K562 (cell line): ENCODE measurements around the gene COPA. TPM values are rescaled to one million over a fixed set of nuclear protein-coding genes. Genes with fewer than 3 reads are reported as not detected.
A peak's percentile ranks its signal among the peaks of the same experiment; 100 is the strongest.

Experiments
- CAMTA2 ChIP-seq: fragments of 250-450 bp; sonication (Bioruptor Pico); conservative IDR thresholded peaks from 2 replicates; pipeline ENCODE4 v1.5.1; 2022
- COPS2 ChIP-seq: fragments of 450-650 bp; conservative IDR thresholded peaks from 2 replicates; pipeline ENCODE4 v1.6.1; 2016; ENCODE audit warnings: mild to moderate bottlenecking, moderate library complexity
- DACH1 ChIP-seq: fragments of 450-650 bp; IDR thresholded peaks from 2 replicates; pipeline ENCODE4 v1.6.1; 2018; ENCODE audit not compliant: partially characterized antibody
- HNRNPL ChIP-seq: fragments of 200-400 bp; formaldehyde crosslinking; IDR thresholded peaks from 2 replicates; pipeline ENCODE4 v1.6.1; 2017; ENCODE audit warnings: low read depth, mild to moderate bottlenecking, low read length
- MYNN ChIP-seq, 2 experiments: sonication (generic); formaldehyde crosslinking in 1 of 2; IDR thresholded peaks; 2 replicates each; pipeline versions ENCODE4 v1.5.0 to v1.6.1; 2016 to 2020; ENCODE audit warnings: antibody characterized with exemption in 1 of 2, missing genetic modification reagents in 1 of 2
- PCBP1 ChIP-seq: fragments of 200-400 bp; formaldehyde crosslinking; IDR thresholded peaks from 2 replicates; pipeline ENCODE4 v1.6.1; 2018; ENCODE audit warnings: mild to moderate bottlenecking, low read depth, low read length; ENCODE audit not compliant: poor library complexity, severe bottlenecking
- RCOR1 ChIP-seq, 2 experiments: IDR thresholded peaks; 2 replicates each; pipeline ENCODE4 v1.6.1; 2012; ENCODE audit warnings: low read depth in 2 of 2, low read length in 2 of 2, borderline replicate concordance in 1 of 2, improper control_type of control experiment in 1 of 2
- RFX1 ChIP-seq: fragments of 450-650 bp; IDR thresholded peaks from 2 replicates; pipeline ENCODE4 v1.6.1; 2016; ENCODE audit warnings: mild to moderate bottlenecking, moderate library complexity
- SMAD1 ChIP-seq: fragments of 150-350 bp; IDR thresholded peaks from 2 replicates; pipeline ENCODE4 v1.6.1; 2014; ENCODE audit warnings: low read length, low read depth; ENCODE audit not compliant: partially characterized antibody
- TCF7 ChIP-seq: sonication (generic); IDR thresholded peaks from 2 replicates; pipeline ENCODE4 v1.6.1; 2016; ENCODE audit warnings: antibody characterized with exemption, borderline replicate concordance
- ZNF175 ChIP-seq: fragments of 200-800 bp; sonication (Bioruptor generic); IDR thresholded peaks from 2 replicates; pipeline ENCODE4 v1.6.1; 2016; ENCODE audit warnings: low read depth, mild to moderate bottlenecking, missing genetic modification characterization, missing compliant biosample characterization
- ZNF197 ChIP-seq: fragments of 200-800 bp; sonication (Bioruptor generic); IDR thresholded peaks from 2 replicates; pipeline ENCODE4 v1.6.1; 2016; ENCODE audit warnings: low read depth, missing genetic modification characterization, missing compliant biosample characterization
- ZNF318 ChIP-seq, 2 experiments: fragments of 450-650 bp; IDR thresholded peaks; 2 replicates each; pipeline ENCODE4 v1.6.1; 2016; ENCODE audit warnings: mild to moderate bottlenecking in 2 of 2, borderline replicate concordance in 1 of 2, low read depth in 1 of 2, moderate library complexity in 1 of 2
- ZSCAN32 ChIP-seq: fragments of 450-650 bp; formaldehyde crosslinking; IDR thresholded peaks from 2 replicates; pipeline ENCODE4 v1.4.0; 2020; ENCODE audit warnings: mild to moderate bottlenecking, moderate library complexity
- polyA plus RNA-seq, 8 experiments: library from polyadenylated mRNA; depleted of rRNA in 4 of 8; stranded (reverse) in 5 of 8; unstranded in 3 of 8; fragments of >200 nt; fragmentation: Nextera tagmentation in 2 of 8; fragmentation: Illumina TruSeq in 1 of 8; extraction: Ambion mirVana in 2 of 8; extraction: Trizol in 1 of 8; gene quantifications; 2 replicates each; pipeline versions ENCODE4 v1.2.1 to v1.2.3, GENCODE V29; 2011 to 2014; ENCODE audit warnings: inconsistent platforms in 1 of 8, missing spikeins in 1 of 8
- total RNA-seq, 7 experiments: library from RNA; depleted of rRNA in 6 of 7; stranded (reverse); fragments of >200 nt in 6 of 7; fragmentation: Illumina TruSeq in 2 of 7; extraction: Trizol in 2 of 7; gene quantifications; 2 replicates each; pipeline versions ENCODE4 v1.2.1 to v1.2.3, GENCODE V29; 2011 to 2021; ENCODE audit warnings: low replicate concordance in 1 of 7
- TF ChIP-seq, protein P1 (sequence below): fragments of 250-450 bp; sonication (Bioruptor Pico); IDR thresholded peaks from 2 replicates; pipeline ENCODE4 v1.8.0; 2021; ENCODE audit warnings: moderate library complexity, mild to moderate bottlenecking, inconsistent platforms

COPA gene
- total and polyA plus RNA-seq, 9 of the 15 experiments (the other 6 are each of a cell fraction or from before 2014, with no cell fraction given): 49.8 to 222 (median 110) TPM

GRCh38 chr1:160362168-160362957, 19.3 kb upstream of the COPA start (continued):
- TF ChIP-seq SMAD1: no peak
- no peak for TF ChIP-seq RCOR1 (IDR thresholded peaks at IDR 0.05; ENCODE audit: borderline replicate concordance in 1 of 2, low read depth in 2 of 2, low read length in 2 of 2)
- TF ChIP-seq ZNF175: peak; percentile 87; the same call in 1 of the 2 replicates
- no peak for TF ChIP-seq PCBP1
- no peak for TF ChIP-seq DACH1
- TF ChIP-seq ZSCAN32: peak; percentile 94
- TF ChIP-seq TCF7: no peak
- TF ChIP-seq, protein P1, sequence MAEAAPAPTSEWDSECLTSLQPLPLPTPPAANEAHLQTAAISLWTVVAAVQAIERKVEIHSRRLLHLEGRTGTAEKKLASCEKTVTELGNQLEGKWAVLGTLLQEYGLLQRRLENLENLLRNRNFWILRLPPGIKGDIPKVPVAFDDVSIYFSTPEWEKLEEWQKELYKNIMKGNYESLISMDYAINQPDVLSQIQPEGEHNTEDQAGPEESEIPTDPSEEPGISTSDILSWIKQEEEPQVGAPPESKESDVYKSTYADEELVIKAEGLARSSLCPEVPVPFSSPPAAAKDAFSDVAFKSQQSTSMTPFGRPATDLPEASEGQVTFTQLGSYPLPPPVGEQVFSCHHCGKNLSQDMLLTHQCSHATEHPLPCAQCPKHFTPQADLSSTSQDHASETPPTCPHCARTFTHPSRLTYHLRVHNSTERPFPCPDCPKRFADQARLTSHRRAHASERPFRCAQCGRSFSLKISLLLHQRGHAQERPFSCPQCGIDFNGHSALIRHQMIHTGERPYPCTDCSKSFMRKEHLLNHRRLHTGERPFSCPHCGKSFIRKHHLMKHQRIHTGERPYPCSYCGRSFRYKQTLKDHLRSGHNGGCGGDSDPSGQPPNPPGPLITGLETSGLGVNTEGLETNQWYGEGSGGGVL: no peak
- no peak for TF ChIP-seq CAMTA2 (CRISPR knock-in tag)
- no peak; the same call in 1 of the 2 replicates for TF ChIP-seq ZNF197 (CRISPR knock-in tag)
- TF ChIP-seq MYNN (IDR thresholded peaks at IDR 0.05): no peak
- TF ChIP-seq MYNN (CRISPR knock-in tag; IDR thresholded peaks at IDR 0.05): no peak
- no peak for TF ChIP-seq HNRNPL
- no peak for TF ChIP-seq RFX1
- no peak for TF ChIP-seq COPS2
- TF ChIP-seq ZNF318 (IDR thresholded peaks at IDR 0.05; ENCODE audit: borderline replicate concordance in 1 of 2, low read depth in 1 of 2): peak in 1 of 2 experiments; percentile 74; a peak in 2 of 4 replicates
